ENCODE measurements around the gene MYO6.

GRCh38 chr6:75747152-75747992 lies 1.7 kb upstream of the MYO6 start:
- no peak for TF ChIP-seq POLR2A (IDR thresholded peaks at IDR 0.05; ENCODE audit: low read depth, low read length)
- TF ChIP-seq POLR2AphosphoS5 (IDR thresholded peaks at IDR 0.05; ENCODE audit: low read depth, low read length): no peak

All from GM12892 (cell line).